Measurements from ENCODE around the gene TRIP4. TPM values are rescaled to one million over a fixed set of nuclear protein-coding genes. Genes with fewer than 3 reads are reported as not detected.
"Not testable (repeated sequence)": the region's sequence is repeated elsewhere in the genome, so short reads cannot be mapped to it uniquely, and the experiment has no call there.

Gene TRIP4
- total and polyA plus RNA-seq, 9 of the 15 experiments (the other 6 are each of a cell fraction or from before 2014, with no cell fraction given), result 7.6 to 23.3 (median 16.7) TPM

- no TSS peak for BruUV-seq (replicated peaks)
- ChIA-PET POLR2A (interaction anchor here (3.0 kb wide), 1 partner anchor 11 kb away, joined by 21 read pairs; no protein-coding TSS in a partner anchor), CTCF (ENCODE audit: low intra/inter-chr PET ratio) (no interaction called here)
- Histone ChIP-seq H3K79me2 (ENCODE audit: control insufficient read depth, insufficient read depth, low read length) (peaks cover 24% of the 10 kb centered on the region), H3K36me3 (ENCODE audit: control insufficient read depth, insufficient read depth, low read length) (no peaks in the 10 kb centered on the region), H3K27ac (ENCODE audit: extremely low read depth, low read depth, low read length) (no peak overlapping the region), H2AFZ (ENCODE audit: low read depth, low read length) (no peak overlapping the region), H3K4me2 (ENCODE audit: insufficient read depth, low read length) (no peak overlapping the region), H3K4me1 (replicated peaks in 1 of 2; ENCODE audit: control insufficient read depth in 2 of 2, insufficient read depth in 2 of 2, low read length in 2 of 2) (peaks cover 2 to 15% of the 10 kb centered on the region in 2 experiments; a peak in 2 of 5 replicates), H3K27me3 (ENCODE audit: control insufficient read depth in 2 of 2, insufficient read depth in 2 of 2, low read length in 2 of 2) (no peaks in the 10 kb centered on the region), H3K4me3 (no peak overlapping the region), H4K20me1 (replicated peaks; ENCODE audit: control insufficient read depth, insufficient read depth, low read length) (no peaks in the 10 kb centered on the region), H3K9ac (ENCODE audit: insufficient read depth in 1 of 2, low read depth in 2 of 2, low read length in 2 of 2) (no peak overlapping the region), H3K9me3 (replicated peaks; ENCODE audit: control insufficient read depth, insufficient read depth, low read depth, low read length) (no peaks in the 10 kb centered on the region), H3K9me1 (ENCODE audit: control insufficient read depth, insufficient read depth, low read length) (no peaks in the 10 kb centered on the region)
- intact Hi-C loops (cut with micrococcal nuclease), result loop anchor here (2.0 kb wide), 1 partner anchor 75 kb away; the partner anchor contains the start of gene ZNF609
- TF ChIP-seq, protein P1, sequence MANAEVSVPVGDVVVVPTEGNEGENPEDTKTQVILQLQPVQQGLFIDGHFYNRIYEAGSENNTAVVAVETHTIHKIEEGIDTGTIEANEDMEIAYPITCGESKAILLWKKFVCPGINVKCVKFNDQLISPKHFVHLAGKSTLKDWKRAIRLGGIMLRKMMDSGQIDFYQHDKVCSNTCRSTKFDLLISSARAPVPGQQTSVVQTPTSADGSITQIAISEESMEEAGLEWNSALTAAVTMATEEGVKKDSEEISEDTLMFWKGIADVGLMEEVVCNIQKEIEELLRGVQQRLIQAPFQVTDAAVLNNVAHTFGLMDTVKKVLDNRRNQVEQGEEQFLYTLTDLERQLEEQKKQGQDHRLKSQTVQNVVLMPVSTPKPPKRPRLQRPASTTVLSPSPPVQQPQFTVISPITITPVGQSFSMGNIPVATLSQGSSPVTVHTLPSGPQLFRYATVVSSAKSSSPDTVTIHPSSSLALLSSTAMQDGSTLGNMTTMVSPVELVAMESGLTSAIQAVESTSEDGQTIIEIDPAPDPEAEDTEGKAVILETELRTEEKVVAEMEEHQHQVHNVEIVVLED (CRISPR knock-in tag; IDR thresholded peaks at IDR 0.05), result no peak
- no peak for TF ChIP-seq PHB (CRISPR knock-in tag; IDR thresholded peaks at IDR 0.05)
- no peak for ATAC-seq
- WGBS (ENCODE audit: insufficient coverage, low coverage, missing lambda C conversion rate), result 92% methylated on average over 7 of the region's 7 CpGs
- no peak for FAIRE-seq
- no peak for DNase-seq (ENCODE audit: extremely low read depth in 1 of 4, low spot score in 3 of 4)
- in situ Hi-C loops (cut with MboI), result no loop called here
These were observed 1.3 kb upstream of the TRIP4 start for GRCh38 chr15:64386291-64386690.

- peaks cover 23% of the 10 kb centered on the region for H3K79me2 ChIP-seq (ENCODE audit: control insufficient read depth, insufficient read depth, low read length)
- no peak overlapping the region for H3K27ac ChIP-seq (ENCODE audit: extremely low read depth, low read depth, low read length)
- TF ChIP-seq ZFP36 (IDR thresholded peaks at IDR 0.05; ENCODE audit: low read depth, low read length, partially characterized antibody), result no peak
- FAIRE-seq (no peak), DNase-seq (ENCODE audit: extremely low read depth in 1 of 4, low spot score in 3 of 4) (no peak), ATAC-seq (no peak)
- 94% methylated on average over 5 of the region's 5 CpGs for WGBS (ENCODE audit: insufficient coverage, low coverage, missing lambda C conversion rate)
- no TSS peak for BruUV-seq (replicated peaks)
- peak overlapping the region; percentile 92 for H3K4me2 ChIP-seq (ENCODE audit: insufficient read depth, low read length)
- H4K20me1 ChIP-seq (replicated peaks; ENCODE audit: control insufficient read depth, insufficient read depth, low read length), result no peaks in the 10 kb centered on the region
- CTCF ChIA-PET (ENCODE audit: low intra/inter-chr PET ratio), result interaction anchor here (0.6 kb wide), 1 partner anchor 199 kb away, joined by 11 read pairs; no protein-coding TSS in a partner anchor
- no peaks in the 10 kb centered on the region for H3K9me1 ChIP-seq (ENCODE audit: control insufficient read depth, insufficient read depth, low read length)
- POLR2A ChIA-PET, result no interaction called here
- intact Hi-C loops (cut with micrococcal nuclease), result no loop called here
- peaks cover 6% of the 10 kb centered on the region for H3K36me3 ChIP-seq (ENCODE audit: control insufficient read depth, insufficient read depth, low read length)
- no peak overlapping the region for H2AFZ ChIP-seq (ENCODE audit: low read depth, low read length)
- no peaks in the 10 kb centered on the region for H3K9me3 ChIP-seq (replicated peaks; ENCODE audit: control insufficient read depth, insufficient read depth, low read depth, low read length)
- H3K4me1 ChIP-seq (replicated peaks in 1 of 2; ENCODE audit: control insufficient read depth in 2 of 2, insufficient read depth in 2 of 2, low read length in 2 of 2), result peaks cover 0 to 12% of the 10 kb centered on the region in 2 experiments; a peak in 2 of 5 replicates
- peak overlapping the region; percentile 75 for H3K4me3 ChIP-seq
- no peak overlapping the region for H3K9ac ChIP-seq (ENCODE audit: insufficient read depth in 1 of 2, low read depth in 2 of 2, low read length in 2 of 2)
- in situ Hi-C loops (cut with MboI), result no loop called here
- no peaks in the 10 kb centered on the region for H3K27me3 ChIP-seq (ENCODE audit: control insufficient read depth in 2 of 2, insufficient read depth in 2 of 2, low read length in 2 of 2)
These were observed 1.4 kb downstream of the TRIP4 start for GRCh38 chr15:64389036-64389435.

DNA sequence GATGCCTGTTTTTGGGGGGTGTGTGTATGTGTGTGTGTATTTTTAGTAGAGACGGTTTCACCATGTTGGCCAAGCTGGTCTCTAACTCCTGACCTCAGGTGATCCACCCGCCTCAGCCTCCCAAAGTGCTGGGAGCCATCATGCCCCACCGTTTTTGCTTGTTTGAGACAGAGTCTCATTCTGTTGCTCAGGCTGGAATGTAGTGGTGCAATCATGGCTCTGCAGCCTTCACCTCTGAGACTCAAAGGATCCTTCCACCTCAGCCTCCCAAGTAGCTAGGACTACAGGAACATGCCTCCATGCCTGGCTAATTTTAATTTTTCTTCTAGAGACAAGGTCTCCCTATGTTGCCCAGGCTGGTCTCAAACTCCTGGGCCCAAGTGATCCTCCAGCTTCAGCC is 4.8 kb downstream of the TRIP4 start:
- FAIRE-seq; H3K9me3 ChIP-seq (replicated peaks; ENCODE audit: control insufficient read depth, insufficient read depth, low read depth, low read length); CTCF ChIA-PET (ENCODE audit: low intra/inter-chr PET ratio); BruUV-seq (replicated peaks); DNase-seq (ENCODE audit: extremely low read depth in 1 of 4, low spot score in 3 of 4); H3K4me1 ChIP-seq (replicated peaks in 1 of 2; ENCODE audit: control insufficient read depth in 2 of 2, insufficient read depth in 2 of 2, low read length in 2 of 2); H3K27me3 ChIP-seq (ENCODE audit: control insufficient read depth in 2 of 2, insufficient read depth in 2 of 2, low read length in 2 of 2); H3K27ac ChIP-seq (ENCODE audit: extremely low read depth, low read depth, low read length); POLR2A ChIA-PET; H3K4me2 ChIP-seq (ENCODE audit: insufficient read depth, low read length); intact Hi-C loops (cut with micrococcal nuclease); ATAC-seq; in situ Hi-C loops (cut with MboI); H2AFZ ChIP-seq (ENCODE audit: low read depth, low read length); H4K20me1 ChIP-seq (replicated peaks; ENCODE audit: control insufficient read depth, insufficient read depth, low read length); H3K9me1 ChIP-seq (ENCODE audit: control insufficient read depth, insufficient read depth, low read length); H3K9ac ChIP-seq (ENCODE audit: insufficient read depth in 1 of 2, low read depth in 2 of 2, low read length in 2 of 2); H3K4me3 ChIP-seq: not testable (repeated sequence)
- 67% methylated on average over 3 of the region's 3 CpGs for WGBS (ENCODE audit: insufficient coverage, low coverage, missing lambda C conversion rate)
- H3K36me3 ChIP-seq (ENCODE audit: control insufficient read depth, insufficient read depth, low read length), result peaks cover 35% of the 10 kb centered on the region
- peaks cover 18% of the 10 kb centered on the region for H3K79me2 ChIP-seq (ENCODE audit: control insufficient read depth, insufficient read depth, low read length)

All from K562 (cell line).